ENCODE results near the gene SPTBN1.

SPTBN1 gene

GRCh38 chr2:54590216-54591120 lies 134.3 kb downstream of the SPTBN1 start:
- no peak for TF ChIP-seq CTCF (IDR thresholded peaks at IDR 0.05; ENCODE audit: control insufficient read depth, insufficient read depth, low read depth, low read length, missing control alignments)
- H3K4me3 ChIP-seq (ENCODE audit: control insufficient read depth, low read depth, low read length): no peak overlapping the region
- no peak for DNase-seq (ENCODE audit: low read depth)

GRCh38 chr2:54591551-54591950 lies 135.4 kb downstream of the SPTBN1 start:
- no peak overlapping the region for H3K4me3 ChIP-seq (ENCODE audit: control insufficient read depth, low read depth, low read length)
- no peak for TF ChIP-seq CTCF (IDR thresholded peaks at IDR 0.05; ENCODE audit: control insufficient read depth, insufficient read depth, low read depth, low read length, missing control alignments)
- no peak for DNase-seq (ENCODE audit: low read depth)

DNA sequence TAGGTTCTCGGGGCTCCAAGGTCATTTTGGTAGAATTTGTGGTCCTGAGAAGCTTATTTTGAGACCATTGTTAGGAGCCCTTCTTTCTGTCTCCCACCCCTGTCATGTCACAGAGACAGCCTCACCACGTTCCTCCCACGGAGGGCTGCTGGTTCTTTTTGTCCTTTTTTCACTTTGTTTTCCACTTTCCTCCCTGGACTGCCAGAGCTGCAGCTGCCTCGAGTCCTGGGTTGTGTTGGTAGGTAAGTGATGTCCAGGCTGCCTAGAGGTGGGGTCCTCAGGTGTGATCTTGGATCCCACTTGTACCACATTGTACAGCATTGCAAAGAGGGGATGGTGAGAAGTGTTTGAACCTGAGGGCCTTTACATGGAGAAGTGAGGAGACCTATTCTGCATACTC lies 137.1 kb downstream of the SPTBN1 start:
- TF ChIP-seq CTCF (IDR thresholded peaks at IDR 0.05; ENCODE audit: control insufficient read depth, insufficient read depth, low read depth, low read length, missing control alignments): no peak

DNA sequence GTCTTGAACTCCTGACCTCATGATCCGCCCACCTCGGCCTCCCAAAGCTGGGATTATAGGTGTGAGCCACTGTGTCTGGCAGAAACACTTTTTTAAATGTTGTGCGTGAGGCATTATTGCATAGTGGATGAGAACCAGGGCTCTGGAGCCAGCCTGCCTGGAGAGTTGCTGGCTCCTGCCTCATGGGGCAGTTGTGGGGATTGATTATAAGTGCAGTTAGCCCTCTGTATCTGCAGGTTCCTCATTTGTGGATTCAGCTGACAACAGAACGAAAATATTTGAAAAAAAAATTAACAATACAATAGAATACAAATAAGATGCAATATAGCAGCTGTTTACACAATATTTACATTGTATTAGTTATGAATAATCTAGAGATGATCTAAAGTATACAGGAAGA lies 137.9 kb downstream of the SPTBN1 start:
- no peak overlapping the region for H3K4me3 ChIP-seq (ENCODE audit: control insufficient read depth, low read depth, low read length)
- no peak for TF ChIP-seq CTCF (IDR thresholded peaks at IDR 0.05; ENCODE audit: control insufficient read depth, insufficient read depth, low read depth, low read length, missing control alignments)
- no peak for DNase-seq (ENCODE audit: low read depth)

More for the DNA sequence above, 137.1 kb downstream of the SPTBN1 start:
- no peak for DNase-seq (ENCODE audit: low read depth)
- H3K4me3 ChIP-seq (ENCODE audit: control insufficient read depth, low read depth, low read length): no peak overlapping the region

- TF ChIP-seq CTCF (IDR thresholded peaks at IDR 0.05; ENCODE audit: control insufficient read depth, insufficient read depth, low read depth, low read length, missing control alignments): no peak
- DNase-seq (ENCODE audit: low read depth): no peak
- no peak overlapping the region for H3K4me3 ChIP-seq (ENCODE audit: control insufficient read depth, low read depth, low read length)
These were observed 139.2 kb downstream of the SPTBN1 start for GRCh38 chr2:54595161-54595803.

DNA sequence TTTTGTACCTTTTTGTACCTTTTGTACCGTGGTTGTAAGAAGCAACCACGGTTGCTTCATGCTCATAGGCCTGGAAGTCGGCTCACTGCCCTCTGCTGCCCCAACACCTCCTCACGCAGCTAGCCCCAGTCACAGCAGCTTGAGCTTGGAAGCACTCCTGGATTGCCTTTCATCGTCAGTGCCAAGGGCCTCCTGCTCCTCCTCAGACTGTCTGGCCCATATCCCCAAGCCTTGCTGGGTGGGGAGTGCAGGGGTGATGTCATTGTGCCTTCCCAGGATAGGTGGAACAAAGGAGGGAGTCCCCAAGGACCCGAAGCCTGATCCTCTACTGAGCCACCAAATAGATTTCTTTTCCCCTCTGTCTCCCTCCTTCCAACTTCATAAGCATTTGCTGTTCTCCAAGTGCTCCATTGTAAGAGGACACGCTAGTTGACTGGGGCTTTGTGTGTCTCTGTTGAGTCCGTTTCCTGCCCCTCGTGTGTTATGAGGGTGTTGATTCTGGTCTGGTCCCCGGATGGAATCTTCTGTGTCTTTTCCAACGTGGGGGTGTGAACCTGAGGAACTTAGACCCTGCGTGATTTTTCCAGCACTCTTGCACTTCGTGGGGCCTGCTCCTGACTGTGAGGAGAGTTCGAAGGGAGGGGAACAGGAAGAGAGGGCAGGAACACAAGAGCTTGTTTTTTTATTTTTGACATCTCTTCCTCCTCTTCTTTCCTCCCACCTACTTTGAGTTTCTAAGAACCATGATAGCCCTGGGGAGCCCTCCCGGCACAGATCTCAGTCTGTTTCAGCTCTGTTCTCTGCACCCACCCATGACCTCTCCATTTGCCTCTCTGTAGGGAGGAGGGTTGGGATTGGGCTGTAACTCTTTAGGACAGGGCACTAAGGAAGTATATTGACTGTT lies 140.1 kb downstream of the SPTBN1 start:
- no peak for DNase-seq (ENCODE audit: low read depth)
- TF ChIP-seq CTCF (IDR thresholded peaks at IDR 0.05; ENCODE audit: control insufficient read depth, insufficient read depth, low read depth, low read length, missing control alignments): no peak
- no peak overlapping the region for H3K4me3 ChIP-seq (ENCODE audit: control insufficient read depth, low read depth, low read length)
